OCI-LY3 (cell line): ENCODE measurements around the gene ARF1.

Source experiments
- CTCF ChIP-seq: fragments of 200-600, 300-600 bp; sonication (generic); IDR thresholded peaks from 2 replicates; pipeline ENCODE4 v1.5.1; 2014; ENCODE audit warnings: antibody characterized with exemption, low read length, low read depth
- EZH2phosphoT487 ChIP-seq: fragments of 200-600 bp; shearing (Covaris generic); IDR thresholded peaks from 2 replicates; pipeline ENCODE4 v1.6.1; 2018; ENCODE audit warnings: antibody characterized with exemption, mixed run types, low read depth

DNA sequence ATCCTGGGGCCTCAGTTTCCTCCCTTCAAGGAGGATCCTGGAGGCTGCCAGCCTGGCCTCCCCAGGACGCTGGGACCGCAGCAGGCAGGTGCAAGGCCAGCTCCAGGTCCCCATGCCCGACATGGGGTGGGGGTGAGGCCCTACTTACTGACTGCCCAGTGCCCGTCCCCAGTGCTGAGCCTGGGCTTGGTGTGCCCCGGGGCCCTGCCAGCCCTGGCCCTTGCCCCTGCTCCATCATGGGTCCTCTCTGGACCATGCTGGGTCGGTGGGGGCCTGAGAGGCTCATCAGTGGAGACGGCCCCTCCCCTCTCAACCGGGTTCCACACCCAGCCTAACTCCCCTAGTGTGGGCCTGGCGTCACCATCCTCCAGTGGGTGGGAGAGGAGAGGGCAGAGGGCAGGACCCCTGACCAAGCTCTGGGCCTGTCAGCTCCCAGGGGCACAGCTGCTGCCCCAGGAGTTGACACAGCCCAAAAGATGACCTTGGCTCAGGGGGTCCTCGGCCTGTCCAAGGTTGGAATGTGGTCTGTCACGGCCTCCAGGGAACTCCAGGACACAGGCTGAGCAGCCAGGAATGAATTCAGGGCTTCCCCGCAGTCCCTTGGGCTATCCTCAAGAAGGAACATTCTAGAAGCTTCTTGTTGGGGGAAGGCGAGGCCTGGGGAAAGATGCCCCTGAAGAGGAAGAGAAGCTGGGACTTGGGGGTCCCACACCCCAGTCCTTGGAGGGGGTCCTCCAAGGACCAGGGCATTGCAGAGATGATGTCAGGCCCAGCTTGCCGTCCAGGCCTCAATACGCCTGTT lies 17.6 kb upstream of the ARF1 start:
- no peak for TF ChIP-seq CTCF
- no peak for TF ChIP-seq EZH2phosphoT487
